CD4-positive, alpha-beta T cell treated with Interleukin-12 subunit alpha and Interleukin-12 subunit beta, for 1 hour (primary cell): ENCODE results near the gene PNPLA3.

Source experiments
- DNase-seq: peaks from one replicate; pipeline ENCODE4 v3.0.0-alpha.2; 2020

PNPLA3 gene

DNA sequence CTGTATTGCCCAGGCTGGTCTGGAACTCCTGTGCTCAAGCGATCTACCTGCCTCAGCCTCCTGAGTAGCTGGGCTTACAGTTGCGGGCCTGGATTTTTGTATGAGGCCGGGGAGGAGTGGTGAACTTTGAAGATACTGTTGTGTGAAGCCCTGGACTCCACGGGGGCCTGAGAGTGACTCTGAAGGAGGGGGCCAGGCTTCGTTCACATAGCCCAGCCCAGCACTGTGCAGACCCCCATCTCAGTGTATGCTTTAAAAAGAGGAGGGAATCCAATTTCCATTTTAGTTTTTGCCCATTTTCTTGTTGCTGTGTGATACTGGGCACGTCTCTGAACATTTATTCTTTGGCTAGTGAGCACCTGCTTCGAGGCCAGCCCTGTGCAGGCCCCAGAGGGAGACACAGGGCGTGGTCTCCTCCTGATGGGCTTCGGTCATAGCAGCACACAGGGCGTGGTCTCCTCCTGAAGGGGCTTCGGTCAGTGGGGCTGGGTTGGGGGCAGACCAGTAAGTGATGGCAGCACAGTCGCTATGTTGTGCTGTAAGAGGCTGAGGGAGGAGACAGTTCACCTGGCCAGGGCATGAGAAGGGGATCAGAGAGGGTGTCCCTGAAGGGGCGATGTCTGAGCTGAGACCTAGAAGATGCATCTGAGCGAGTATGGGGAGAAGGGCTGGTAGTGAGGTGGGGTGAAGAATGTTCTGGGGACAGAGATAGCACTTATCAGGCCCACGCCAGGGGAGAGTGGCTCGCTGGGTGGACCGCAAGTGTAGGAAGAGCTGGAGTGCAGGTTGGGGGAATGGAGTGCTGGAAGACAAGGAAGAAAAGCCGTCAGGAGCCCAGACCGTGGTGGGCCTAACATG, 45.6 kb downstream of the PNPLA3 start:
- DNase-seq = no peak

DNA sequence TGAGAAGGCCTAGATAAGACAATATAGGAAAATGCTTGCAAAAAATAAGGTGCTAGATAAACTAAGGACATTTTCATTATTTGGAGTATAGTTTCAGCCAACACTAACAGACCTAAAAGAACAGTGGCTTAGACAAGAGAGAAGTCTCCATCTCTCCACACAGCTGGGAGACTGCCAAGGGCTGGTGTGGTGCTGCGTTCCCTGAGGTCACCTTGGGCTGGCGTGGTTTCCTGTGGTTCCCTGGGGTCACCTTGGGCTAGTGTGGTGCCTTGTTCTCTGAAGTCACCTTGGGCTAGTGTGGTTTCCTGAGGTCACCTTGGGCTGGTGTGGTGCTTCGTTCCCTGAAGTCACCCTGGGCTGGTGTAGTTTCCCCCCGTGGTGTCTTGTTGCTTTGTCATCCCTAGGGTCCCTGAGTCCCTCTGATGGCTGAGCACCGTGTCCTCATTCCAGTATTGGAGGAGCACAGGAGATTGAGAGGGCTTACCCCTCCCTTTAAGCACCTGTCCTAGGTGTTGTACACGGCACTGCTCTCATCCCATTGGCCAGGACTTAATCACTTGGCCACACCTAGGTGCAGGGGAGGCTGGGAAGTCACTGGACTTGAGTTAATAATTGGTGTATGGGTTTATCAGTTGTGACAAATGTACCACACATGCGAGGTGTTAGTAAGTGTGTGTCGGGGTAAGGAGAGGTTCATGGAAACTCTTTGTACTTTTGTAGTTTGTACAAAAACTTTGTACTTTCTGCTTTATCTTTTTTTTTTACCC, 46.6 kb downstream of the PNPLA3 start:
- DNase-seq = no peak

DNA sequence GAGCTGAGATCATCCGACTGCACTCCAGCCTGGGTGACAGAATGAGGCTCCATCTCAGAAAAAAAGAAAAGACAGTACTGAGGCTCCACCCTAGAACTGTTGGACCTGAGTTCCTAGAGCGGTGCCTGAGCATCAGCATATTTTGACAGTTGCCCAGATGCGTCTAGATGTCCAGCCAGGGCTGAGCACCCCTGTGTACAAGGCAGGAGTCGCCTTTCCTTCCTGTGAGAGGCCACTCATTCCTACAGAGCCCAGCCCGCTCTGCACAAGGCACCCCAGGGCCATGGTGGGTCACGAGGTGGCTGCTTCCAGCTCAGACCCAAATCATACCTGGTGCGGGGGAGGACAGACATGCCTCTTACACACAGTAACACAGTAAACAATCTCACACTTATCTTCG, 47.5 kb downstream of the PNPLA3 start:
- no peak for DNase-seq

DNA sequence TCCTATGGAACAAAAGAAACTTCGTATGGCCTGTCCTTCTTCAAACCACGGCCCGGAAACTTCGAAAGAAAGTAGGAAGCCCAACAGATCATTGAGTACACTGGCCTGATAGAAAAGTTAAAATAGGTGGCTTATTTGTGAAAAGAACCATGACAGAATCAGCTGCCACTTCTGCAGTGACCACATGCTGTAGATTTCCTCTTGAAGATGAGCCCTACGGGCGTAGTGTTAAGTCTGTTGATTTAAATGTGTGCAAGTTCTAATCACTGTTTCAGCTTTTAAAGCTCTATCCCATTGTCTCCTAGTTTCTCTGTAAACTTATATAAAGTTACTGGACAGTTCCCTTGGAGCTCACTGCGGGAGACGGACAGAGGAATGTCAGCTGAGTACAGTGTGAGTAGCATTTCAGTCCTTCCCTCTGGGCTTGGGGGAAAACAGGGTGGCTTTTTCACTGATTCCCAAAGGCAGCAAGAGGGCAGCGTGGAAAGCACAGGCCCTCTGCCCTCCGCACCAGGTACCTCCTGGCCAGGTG, 49.4 kb downstream of the PNPLA3 start:
- DNase-seq = no peak

DNA sequence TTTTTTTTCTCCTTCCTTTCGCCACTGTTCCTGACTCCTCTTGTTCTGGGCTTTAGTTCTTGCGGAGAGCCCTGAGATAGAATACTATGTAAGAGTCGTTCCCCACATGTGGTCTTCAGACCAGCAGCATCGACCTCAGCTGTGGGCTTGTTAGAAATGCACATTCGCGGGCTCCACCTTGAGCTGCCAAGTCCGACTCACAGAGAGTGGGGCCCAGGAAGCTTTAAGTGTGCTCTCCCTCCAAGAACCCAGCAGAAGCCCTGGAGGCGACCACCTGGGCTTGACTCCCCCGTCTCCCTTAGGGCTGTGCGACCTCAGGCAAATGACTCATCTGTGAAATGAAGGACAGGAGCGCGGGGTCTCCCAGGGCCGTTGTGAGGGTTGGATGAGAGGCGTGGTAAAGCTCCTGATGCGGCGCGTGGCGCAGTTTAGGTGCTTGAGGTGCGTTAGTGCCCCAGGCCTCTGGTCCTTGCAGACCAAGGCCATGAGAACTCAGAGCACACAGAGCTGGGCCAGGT, 50.5 kb downstream of the PNPLA3 start:
- DNase-seq = no peak

DNA sequence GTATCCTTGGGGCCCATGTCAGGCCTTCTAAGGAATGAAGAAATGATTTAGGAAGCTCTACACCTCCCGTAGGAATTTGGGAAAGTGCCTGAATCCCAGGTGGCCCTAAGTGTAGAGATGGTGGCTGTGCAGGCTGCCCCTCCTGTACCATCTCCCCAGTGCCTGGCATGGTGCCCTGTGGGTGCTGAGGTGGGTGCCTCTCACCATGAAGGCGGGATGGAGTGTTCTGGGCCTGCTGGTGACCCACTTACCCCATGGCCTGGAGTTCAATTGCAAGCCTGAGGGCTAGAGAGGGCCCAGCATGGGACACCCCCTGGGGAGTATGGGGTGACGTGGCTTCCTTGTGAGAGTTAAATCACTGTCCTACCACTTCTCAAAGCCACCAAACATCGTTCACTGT, 51.4 kb downstream of the PNPLA3 start:
- DNase-seq = no peak

DNA sequence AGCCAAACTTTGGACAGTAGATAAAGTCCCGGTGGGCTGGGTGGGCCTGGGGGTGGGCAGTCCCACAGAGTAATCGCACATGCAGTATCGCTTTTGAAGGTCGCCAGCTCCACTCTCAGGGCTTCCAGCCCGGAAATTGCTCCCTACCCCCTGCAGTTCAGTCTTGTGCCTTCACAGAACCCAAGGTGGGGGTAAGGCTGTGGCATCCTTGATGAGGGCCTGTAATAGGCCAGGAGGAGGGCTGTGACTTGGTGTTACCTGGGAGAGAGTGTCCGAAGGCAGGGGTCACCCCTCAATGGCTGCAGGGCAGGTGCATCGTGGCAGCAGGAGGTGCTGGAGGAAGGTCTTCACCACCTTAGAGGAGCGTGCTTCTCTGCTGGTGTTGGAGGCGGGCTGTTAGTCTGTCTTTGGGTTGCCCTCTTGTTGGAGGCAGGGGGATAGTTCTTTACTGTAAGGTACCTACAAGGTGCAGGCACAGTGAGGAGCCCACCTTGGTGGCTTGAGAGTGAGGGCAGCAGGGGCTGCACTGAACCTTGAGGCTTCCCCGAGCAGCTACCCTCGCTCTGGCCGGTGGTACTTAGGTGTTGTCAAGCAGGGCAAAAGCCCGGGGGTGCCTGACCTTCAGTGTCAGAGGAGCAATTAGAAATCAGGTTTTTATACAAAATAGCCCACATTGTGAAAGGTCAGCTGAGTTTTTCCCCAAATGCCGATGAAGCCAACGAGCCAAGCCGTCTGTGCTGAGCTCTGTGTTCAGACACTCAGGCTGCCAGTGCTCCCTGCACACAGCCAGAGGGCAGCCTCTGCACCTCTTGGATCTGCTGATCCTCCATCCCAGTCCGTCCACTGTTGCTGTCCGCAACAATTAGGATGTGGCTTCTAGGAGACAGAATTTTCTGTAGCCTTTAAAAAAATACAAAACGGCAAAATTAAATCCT, 53.5 kb downstream of the PNPLA3 start:
- no peak for DNase-seq

DNA sequence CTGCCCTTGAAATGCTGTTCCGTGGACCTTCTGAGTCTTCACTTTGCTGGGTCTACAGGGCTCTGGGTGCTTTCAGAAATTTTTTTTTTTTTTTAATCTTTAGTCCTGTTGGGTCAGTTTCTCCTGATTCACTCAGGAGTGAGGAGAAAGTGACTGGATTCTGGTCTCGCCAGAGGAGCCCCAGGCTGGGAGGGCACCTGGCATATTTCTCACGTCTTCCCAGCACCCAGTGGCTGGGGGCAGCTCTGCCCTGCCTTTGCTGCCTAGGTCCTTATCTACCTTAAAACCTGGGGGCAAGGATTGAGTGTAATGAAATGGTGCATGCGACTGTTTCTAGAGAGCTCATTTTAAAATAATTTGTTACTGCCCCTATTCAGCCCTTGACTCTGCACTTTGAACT, 55.0 kb downstream of the PNPLA3 start:
- no peak for DNase-seq

DNA sequence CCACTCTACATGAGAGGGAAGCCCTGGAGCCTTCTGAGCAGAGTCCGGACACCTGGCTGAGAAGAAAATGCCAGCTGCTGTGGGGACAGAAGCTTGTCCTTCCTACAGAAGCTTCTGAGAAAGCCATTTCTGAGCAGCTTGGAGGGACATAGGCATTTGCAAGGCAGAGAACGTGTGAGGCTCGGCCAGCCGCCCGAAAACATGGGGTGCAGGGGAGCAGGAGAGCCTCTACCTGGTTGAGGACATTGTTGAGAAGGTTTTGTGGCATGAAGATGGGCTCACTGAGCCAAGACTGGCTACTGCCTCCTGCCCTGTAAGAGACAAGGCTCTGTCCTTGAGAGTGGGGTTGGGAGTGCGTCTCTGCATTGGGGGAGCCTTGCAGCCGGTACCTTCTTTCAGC, 57.0 kb downstream of the PNPLA3 start:
- no peak for DNase-seq

DNA sequence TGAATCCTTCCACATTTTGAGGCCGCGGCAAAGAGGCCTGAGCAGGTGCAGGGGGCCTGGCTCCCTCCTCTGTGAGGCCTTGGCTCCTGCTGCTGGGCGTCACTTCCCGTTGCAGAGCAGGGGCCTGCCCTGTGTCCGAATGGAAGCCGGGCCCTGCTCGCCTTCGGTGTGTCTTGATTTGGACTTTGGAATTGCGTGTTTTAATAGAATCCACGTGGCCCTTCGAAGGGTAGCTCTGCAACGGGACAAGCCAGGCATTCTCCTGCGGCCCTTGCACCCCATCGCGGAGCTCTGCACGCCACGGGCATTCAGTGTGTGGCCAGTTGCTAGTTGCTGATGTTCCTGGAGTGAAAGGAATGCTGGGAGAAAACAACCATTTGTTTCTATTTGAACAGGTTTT, 57.4 kb downstream of the PNPLA3 start:
- no peak for DNase-seq

DNA sequence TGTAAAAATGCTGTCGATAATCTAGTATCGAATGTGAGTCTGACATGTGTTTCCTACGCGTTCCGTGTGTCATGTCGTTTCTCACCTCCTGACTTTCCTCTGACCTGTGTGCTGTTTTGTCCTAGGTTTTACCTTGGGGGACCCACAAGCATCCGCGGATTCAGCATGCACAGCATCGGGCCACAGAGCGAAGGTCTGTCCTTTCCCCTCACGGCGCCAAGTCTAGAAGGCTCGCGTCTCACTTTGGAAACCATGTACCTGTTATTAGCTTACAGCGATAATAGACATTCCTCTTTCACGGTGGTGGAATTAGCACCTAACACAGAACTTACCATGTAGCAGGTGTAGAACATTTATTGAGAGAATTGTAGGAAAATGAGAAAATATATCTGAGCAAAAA, 60.2 kb downstream of the PNPLA3 start:
- DNase-seq = no peak

DNA sequence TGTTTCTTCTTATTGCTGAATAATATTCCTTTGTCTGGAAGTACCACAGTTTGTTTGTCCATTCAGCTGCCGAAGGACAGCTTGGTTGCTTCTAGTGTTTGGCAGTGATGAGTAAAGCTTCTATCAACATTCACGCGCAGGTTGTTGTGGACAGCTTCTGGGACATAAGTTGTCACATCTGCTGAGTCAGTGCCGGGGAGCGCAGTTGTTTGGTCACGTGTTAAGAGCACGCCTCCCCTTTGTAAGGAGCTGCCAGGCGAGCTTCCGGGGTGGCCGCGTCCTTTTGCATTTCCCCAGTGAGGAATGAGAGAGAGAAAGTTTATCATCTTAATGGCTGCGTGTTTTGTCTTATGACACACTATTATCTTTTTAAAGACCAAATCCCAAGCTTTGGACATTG, 61.9 kb downstream of the PNPLA3 start:
- no peak for DNase-seq

DNA sequence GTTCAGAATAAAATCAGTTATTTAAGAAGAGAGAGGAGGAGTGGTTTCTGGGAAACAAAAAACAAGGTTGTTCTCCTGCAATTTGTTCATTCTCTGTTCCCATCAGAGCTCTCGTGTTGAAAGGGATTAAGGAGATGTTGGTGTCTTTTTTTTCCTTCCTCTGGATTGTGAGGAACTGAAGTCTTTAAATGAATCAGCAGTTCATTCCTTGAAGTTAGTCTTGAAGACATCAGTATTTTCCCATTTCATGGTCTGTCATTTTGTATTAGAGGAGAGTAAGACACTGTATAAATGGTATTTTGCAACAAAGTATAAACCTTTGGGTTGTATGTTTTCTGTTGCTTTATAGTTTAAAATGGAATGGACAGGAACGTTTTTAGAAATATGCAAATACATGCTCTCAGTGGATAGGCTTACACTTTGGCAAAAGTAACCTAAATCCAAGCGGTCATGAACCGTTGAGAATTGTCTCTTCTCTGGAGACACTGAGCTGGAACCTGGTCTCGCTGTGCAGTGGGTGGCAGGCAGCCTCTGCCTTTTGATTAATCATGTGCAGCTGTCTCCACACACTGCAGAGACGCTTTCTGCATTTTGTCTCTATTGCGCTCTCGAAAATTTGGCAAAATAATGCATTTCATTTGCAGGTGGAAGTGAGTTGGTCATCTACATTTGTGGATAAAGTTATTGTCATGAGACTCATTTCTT, 64.7 kb downstream of the PNPLA3 start:
- DNase-seq = no peak

DNA sequence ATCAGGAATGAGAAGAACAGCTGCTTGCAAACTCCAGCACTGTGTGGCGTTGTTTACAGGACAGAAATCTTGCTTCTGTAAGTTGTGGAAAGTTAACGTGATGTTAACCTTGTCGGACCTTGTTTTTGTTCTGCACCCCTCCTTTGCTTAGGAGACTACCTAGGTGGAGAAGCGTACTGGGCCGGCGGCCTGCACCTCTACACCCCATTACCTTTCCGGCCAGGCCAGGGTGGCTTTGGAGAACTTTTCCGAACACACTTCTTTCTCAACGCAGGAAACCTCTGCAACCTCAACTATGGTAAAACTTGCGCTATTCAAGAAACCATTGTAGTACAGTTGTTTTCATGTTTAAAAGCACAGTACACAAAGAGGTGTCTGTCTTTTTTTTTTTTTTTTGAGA, 65.4 kb downstream of the PNPLA3 start:
- DNase-seq = no peak

DNA sequence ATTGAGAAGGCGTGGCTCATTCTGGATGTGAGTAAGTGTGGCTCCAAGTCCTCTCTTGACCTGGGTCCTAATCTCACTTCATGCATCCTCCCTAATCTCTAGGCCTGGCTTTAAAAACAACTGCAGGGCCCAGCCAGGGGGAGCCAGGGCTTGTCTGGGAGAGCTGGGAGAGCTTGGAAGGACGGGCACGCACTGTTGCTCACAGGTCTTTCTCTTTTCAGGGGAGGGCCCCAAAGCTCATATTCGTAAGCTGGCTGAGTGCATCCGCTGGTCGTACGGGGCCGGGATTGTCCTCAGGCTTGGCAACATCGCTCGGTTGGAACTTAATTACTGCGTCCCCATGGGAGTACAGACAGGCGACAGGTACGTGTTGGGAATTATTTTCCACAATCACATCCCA, 66.4 kb downstream of the PNPLA3 start:
- DNase-seq = no peak

DNA sequence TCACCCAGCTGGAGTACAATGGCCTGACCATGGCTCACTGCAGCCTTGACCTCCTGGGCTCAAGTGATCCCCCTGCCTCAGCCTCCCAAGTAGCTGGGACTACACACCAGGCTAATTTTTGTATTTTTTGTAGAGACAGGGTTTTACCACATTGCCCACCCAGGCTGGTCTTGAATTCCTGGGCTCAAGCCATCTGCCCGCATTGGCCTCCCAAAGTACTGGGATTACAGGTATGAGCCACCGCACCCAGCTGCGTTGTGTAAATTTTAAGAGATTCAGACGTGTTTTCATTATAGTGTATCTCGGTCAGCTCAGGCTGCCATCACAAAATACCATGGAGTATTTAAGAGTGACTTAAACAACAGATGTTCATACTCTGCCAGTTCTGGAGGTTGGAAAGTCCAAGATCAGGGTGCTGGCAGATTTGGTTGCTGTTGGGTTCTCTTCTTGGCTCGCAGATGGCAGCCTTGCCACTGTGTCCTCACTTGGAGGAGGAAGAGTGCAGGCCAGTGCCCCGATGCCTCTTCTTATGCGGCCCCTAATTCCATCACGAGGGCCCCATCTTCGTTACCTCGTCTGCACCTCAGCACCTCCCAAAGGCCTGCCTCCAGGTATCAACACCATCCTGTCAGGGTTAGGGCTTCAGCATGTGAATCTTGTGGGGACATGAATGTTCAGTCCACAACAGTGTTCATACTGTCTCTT, 67.9 kb downstream of the PNPLA3 start:
- DNase-seq = no peak

DNA sequence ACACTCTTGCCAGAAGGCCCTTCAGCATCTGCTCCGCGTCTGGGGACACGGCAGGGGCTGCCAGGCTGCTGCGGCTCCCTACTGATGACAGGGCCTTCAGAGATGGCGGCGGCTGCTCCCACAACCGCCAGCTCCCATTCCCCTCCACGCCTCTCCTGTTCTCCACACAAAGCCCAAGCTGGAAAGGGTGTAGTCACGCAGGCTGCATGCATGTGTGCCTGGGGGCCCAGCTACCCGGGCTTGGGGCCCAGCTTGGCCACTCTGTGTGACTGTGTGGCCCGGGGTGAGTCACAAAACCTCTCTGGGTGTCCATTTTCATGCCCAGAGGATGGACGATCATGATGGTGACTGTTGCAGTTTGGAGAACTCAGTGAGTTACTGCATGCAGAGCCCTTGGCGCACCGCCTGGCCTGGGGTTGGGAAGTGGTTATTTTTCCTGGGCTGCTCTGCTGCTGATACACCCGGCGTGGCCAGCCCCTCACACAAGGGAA, 68.8 kb downstream of the PNPLA3 start:
- no peak for DNase-seq

DNA sequence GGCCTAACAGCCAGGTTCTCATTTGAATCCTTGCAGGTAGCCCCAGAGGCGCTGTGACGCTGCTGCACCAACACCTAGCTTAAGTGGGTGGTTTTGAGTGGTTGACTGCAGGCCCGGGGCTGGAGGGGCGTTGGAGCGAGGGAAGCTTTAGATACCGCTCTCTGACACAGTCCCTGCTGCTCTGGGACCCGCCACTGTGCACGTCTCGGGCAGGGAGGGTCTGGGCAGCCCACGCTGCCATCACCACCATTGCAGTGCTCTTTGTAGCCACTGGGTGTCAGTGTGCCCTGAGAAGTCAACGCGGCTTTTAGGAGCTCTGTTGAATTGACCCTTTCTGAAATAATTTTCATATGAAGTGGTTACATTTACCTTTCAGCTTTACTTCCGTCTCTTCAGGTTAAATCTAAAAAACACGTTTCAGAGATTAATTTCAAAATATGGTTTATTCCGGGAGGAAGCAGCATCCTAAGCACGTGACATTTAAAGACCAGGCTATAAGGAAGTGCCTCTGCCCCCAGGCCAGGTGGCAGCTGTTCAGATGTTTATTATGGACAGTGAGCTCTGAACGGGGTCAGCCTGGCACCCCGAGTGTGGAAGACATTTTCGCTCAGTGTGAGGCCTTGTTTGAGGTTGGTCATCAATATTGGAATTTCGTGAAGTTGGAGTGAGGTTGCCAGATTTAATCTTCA, 69.6 kb downstream of the PNPLA3 start:
- DNase-seq = peak; percentile 73

DNA sequence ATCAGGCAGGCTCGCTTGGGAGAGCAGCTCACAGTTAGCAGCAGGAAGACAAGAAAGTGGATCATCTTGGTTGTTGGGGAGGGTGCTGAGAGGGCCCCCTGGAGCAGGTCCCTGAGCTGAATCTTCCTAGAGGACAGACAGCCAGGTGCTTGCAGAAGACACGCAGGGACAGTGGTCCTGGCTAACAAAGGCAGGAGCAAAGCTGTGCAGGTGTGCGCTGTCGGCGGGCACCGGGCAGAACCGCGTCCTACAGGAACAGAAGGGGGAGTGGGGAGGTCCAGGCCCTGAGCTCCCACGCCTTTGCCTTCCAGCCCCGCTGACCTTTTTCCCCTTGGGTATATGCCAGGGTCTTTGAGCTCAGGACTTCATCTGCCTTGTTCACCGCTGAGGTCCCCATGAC, 70.4 kb downstream of the PNPLA3 start:
- DNase-seq = no peak

DNA sequence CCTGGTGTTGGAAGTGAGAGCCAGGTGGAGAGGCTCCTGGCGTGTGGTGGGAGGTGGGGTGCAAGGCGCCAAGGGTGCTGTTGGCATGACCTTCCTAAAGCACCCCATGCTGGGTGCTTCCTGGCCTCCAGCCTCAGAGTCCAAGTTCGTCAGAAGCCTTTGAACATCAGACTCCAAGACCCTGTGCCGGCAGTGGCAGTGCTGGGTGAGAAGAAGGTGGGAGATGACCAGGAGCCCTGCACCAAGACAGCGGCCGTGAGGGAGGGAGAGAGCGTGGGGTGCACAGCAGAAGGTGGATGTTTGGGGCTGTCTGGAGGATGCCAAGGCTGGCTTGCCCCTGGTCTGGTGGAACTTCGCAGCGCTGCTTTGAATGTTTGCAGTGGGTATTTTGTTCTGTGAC, 70.8 kb downstream of the PNPLA3 start:
- no peak for DNase-seq
